Middle frontal gyrus (tissue), 1 donor: Measurements from ENCODE around the gene RASEF.

ENCODE experiments used
- DNase-seq: peaks from one replicate; pipeline ENCODE4 v3.0.0-alpha.2; 2015; ENCODE audit warnings: low spot score; ENCODE audit errors: extremely low spot score

The RASEF gene

GRCh38 chr9:83056911-83057310 is 6.0 kb downstream of the RASEF start:
- DNase-seq, result no peak

- DNase-seq, result no peak
Measured at GRCh38 chr9:83056174-83056573, 6.8 kb downstream of the RASEF start.

- no peak for DNase-seq
Measured at GRCh38 chr9:83047839-83048775, 14.8 kb downstream of the RASEF start.

GRCh38 chr9:83043597-83043996 is 19.3 kb downstream of the RASEF start:
- no peak for DNase-seq

GRCh38 chr9:83041771-83042170 is 21.2 kb downstream of the RASEF start:
- no peak for DNase-seq

GRCh38 chr9:83039303-83039702 is 23.6 kb downstream of the RASEF start:
- no peak for DNase-seq

GRCh38 chr9:83036043-83036442 is 26.9 kb downstream of the RASEF start:
- DNase-seq, result no peak

- DNase-seq, result no peak
Measured at GRCh38 chr9:83035143-83035542, 27.8 kb downstream of the RASEF start.

GRCh38 chr9:83034587-83034986 is 28.4 kb downstream of the RASEF start:
- no peak for DNase-seq

- DNase-seq, result no peak
Measured at GRCh38 chr9:83034026-83034425, 28.9 kb downstream of the RASEF start.

GRCh38 chr9:83032065-83032625 is 30.8 kb downstream of the RASEF start:
- DNase-seq, result no peak

GRCh38 chr9:83030391-83031107 is 32.4 kb downstream of the RASEF start:
- no peak for DNase-seq

- no peak for DNase-seq
Measured at GRCh38 chr9:83029531-83030137, 33.3 kb downstream of the RASEF start.

- DNase-seq, result no peak
Measured at GRCh38 chr9:83027153-83027891, 35.6 kb downstream of the RASEF start.

- no peak for DNase-seq
Measured at GRCh38 chr9:83024506-83025125, 38.3 kb downstream of the RASEF start.

- DNase-seq, result no peak
Measured at GRCh38 chr9:83023151-83023550, 39.8 kb downstream of the RASEF start.

GRCh38 chr9:83020864-83021263 is 42.1 kb downstream of the RASEF start:
- no peak for DNase-seq

- no peak for DNase-seq
Measured at GRCh38 chr9:83020327-83020726, 42.6 kb downstream of the RASEF start.

- DNase-seq, result no peak
Measured at GRCh38 chr9:83019246-83019645, 43.7 kb downstream of the RASEF start.

- DNase-seq, result no peak
Measured at GRCh38 chr9:83015897-83016296, 47.0 kb downstream of the RASEF start.
